Keratinocyte (primary cell): ENCODE data around the gene MYOT. TPM values are rescaled to one million over a fixed set of nuclear protein-coding genes. Genes with fewer than 3 reads are reported as not detected.

Experiments
- DNase-seq: peaks from one replicate; pipeline ENCODE4 v3.0.0-alpha.2; 2011; ENCODE audit warnings: low read depth, missing footprints, low spot score
- FAIRE-seq: peaks from 2 replicates; lab custom pipeline; 2011; peaks lifted over from hg19 to GRCh38; lab: Jason Lieb, UNC
- H2AFZ ChIP-seq: 2 replicates; pipeline ENCODE4 v1.6.0; 2012; ENCODE audit warnings: low read length, control low read depth, inconsistent platforms; ENCODE audit not compliant: control insufficient read depth
- H3K27ac ChIP-seq: 2 replicates; pipeline ENCODE4 v1.5.1; 2011; ENCODE audit warnings: low read length; ENCODE audit not compliant: control insufficient read depth, insufficient read depth
- H3K27me3 ChIP-seq: 3 replicates; pipeline ENCODE4 v1.6.0; 2011; ENCODE audit warnings: low read length; ENCODE audit not compliant: control insufficient read depth, insufficient read depth; ENCODE audit errors: extremely low read depth
- H3K36me3 ChIP-seq, 2 experiments: 2 replicates in 1 of 2; 3 replicates in 1 of 2; pipeline ENCODE4 v1.5.1; 2011; ENCODE audit warnings: low read length in 2 of 2, mild to moderate bottlenecking in 1 of 2; ENCODE audit not compliant: control insufficient read depth in 2 of 2, insufficient read depth in 2 of 2; ENCODE audit errors: extremely low read depth in 1 of 2
- H3K4me1 ChIP-seq: 3 replicates; pipeline ENCODE4 v1.5.1; 2011; ENCODE audit warnings: low read length; ENCODE audit not compliant: control insufficient read depth, insufficient read depth; ENCODE audit errors: extremely low read depth
- H3K4me2 ChIP-seq: 3 replicates; pipeline ENCODE4 v1.6.0; 2011; ENCODE audit warnings: low read depth, low read length; ENCODE audit not compliant: control insufficient read depth, insufficient read depth; ENCODE audit errors: extremely low read depth
- H3K4me3 ChIP-seq, 3 experiments: fragments of 200-600 bp in 1 of 3; sonication (generic) in 1 of 3; 2 replicates in 2 of 3; 3 replicates in 1 of 3; pipeline ENCODE4 v1.5.1; 2011 to 2016; ENCODE audit warnings: low read length in 3 of 3, mild to moderate bottlenecking in 3 of 3, control low read depth in 2 of 3, inconsistent platforms in 1 of 3, low read depth in 1 of 3, mixed read lengths in 1 of 3, mixed run types in 1 of 3, moderate library complexity in 1 of 3; ENCODE audit not compliant: control insufficient read depth in 2 of 3, insufficient read depth in 2 of 3; ENCODE audit errors: extremely low read depth in 1 of 3
- H3K79me2 ChIP-seq: 2 replicates; pipeline ENCODE4 v1.6.0; 2012; ENCODE audit warnings: low read length; ENCODE audit not compliant: control insufficient read depth, insufficient read depth
- H3K9ac ChIP-seq: 3 replicates; pipeline ENCODE4 v1.6.0; 2011; ENCODE audit warnings: low read length; ENCODE audit not compliant: control insufficient read depth, insufficient read depth; ENCODE audit errors: extremely low read depth
- H3K9me1 ChIP-seq: 3 replicates; pipeline ENCODE4 v1.6.0; 2011; ENCODE audit warnings: low read length; ENCODE audit not compliant: control insufficient read depth, insufficient read depth; ENCODE audit errors: extremely low read depth
- H3K9me3 ChIP-seq: 2 replicates; pipeline ENCODE4 v1.5.1; 2012; ENCODE audit warnings: low read depth, low read length; ENCODE audit not compliant: control insufficient read depth
- H4K20me1 ChIP-seq: 3 replicates; pipeline ENCODE4 v1.6.0; 2011; ENCODE audit warnings: low read length; ENCODE audit not compliant: control insufficient read depth, insufficient read depth; ENCODE audit errors: extremely low read depth
- EZH2 ChIP-seq: IDR thresholded peaks from one replicate; pipeline ENCODE4 v1.6.1; 2012; ENCODE audit warnings: inconsistent platforms, mild to moderate bottlenecking, low read length, moderate library complexity
- dilution Hi-C: fragments of 300-500 bp; cut with MboI; formaldehyde crosslinking; loops from one replicate; pipeline ENCODE4 v1.7.0; 2020; ENCODE audit warnings: low sequenced_read_pairs; ENCODE audit not compliant: extremely low pct_ligation_motif_present
- polyA plus RNA-seq, 5 experiments: library from polyadenylated mRNA; depleted of rRNA in 3 of 5; stranded (reverse) in 3 of 5; stranded (forward) in 1 of 5; unstranded in 1 of 5; fragments of >200 nt; gene quantifications; 1 replicate in 1 of 5; 2 replicates in 3 of 5; 3 replicates in 1 of 5; pipeline versions ENCODE4 v1.2.1 to v1.2.3, GENCODE V29; 2011 to 2012; ENCODE audit warnings: missing spikeins in 2 of 5, low read depth in 1 of 5, low replicate concordance in 1 of 5
- TF ChIP-seq, protein P1 (sequence below), 3 experiments: IDR thresholded peaks in 1 of 3; conservative IDR thresholded peaks in 1 of 3; optimal IDR thresholded peaks in 1 of 3; 2 replicates in 2 of 3; 3 replicates in 1 of 3; pipeline versions ENCODE3 to v1.5.1; 2011; ENCODE audit warnings: low read length in 3 of 3, mild to moderate bottlenecking in 3 of 3, moderate library complexity in 2 of 3, control low read depth in 1 of 3, inconsistent platforms in 1 of 3; ENCODE audit not compliant: insufficient read depth in 2 of 3; ENCODE audit errors: extremely low read depth in 1 of 3

The MYOT gene
- polyA plus RNA-seq, 1 donor (not counting 4 experiments of a cell fraction or from before 2014, with no cell fraction given) = 0.55 TPM

DNA sequence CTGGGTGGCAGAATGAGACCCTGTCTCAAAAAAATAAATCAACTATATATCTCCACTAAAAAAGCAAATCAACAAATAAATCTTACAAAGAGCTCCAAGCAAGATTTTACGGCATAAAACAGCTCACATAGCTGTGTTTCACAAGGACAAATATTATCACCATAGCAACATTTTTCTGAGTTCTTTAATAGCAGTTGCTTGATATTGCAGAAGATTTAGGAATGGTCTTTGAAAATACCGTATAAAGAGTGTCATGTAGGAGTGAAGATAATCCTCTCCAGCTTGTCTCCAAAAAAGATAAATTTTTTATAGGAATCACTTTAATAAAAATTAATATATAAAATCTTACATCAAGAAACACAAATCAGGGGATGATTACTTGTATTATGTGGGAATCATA lies 36.6 kb upstream of the MYOT start:
- Histone ChIP-seq H3K79me2 (no peaks in the 10 kb centered on the region), H3K27me3 (no peaks in the 10 kb centered on the region), H3K9ac (no peak overlapping the region), H3K36me3 (no peaks in the 10 kb centered on the region), H3K9me1 (no peaks in the 10 kb centered on the region), H3K4me1 (peaks cover 18% of the 10 kb centered on the region), H3K9me3 (no peaks in the 10 kb centered on the region), H3K4me2 (no peak overlapping the region), H3K4me3 (no peak overlapping the region), H2AFZ (no peak overlapping the region), H3K27ac (no peak overlapping the region), H4K20me1 (no peaks in the 10 kb centered on the region)
- TF ChIP-seq, protein P1, sequence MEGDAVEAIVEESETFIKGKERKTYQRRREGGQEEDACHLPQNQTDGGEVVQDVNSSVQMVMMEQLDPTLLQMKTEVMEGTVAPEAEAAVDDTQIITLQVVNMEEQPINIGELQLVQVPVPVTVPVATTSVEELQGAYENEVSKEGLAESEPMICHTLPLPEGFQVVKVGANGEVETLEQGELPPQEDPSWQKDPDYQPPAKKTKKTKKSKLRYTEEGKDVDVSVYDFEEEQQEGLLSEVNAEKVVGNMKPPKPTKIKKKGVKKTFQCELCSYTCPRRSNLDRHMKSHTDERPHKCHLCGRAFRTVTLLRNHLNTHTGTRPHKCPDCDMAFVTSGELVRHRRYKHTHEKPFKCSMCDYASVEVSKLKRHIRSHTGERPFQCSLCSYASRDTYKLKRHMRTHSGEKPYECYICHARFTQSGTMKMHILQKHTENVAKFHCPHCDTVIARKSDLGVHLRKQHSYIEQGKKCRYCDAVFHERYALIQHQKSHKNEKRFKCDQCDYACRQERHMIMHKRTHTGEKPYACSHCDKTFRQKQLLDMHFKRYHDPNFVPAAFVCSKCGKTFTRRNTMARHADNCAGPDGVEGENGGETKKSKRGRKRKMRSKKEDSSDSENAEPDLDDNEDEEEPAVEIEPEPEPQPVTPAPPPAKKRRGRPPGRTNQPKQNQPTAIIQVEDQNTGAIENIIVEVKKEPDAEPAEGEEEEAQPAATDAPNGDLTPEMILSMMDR (optimal IDR thresholded peaks at IDR 0.05 in 1 of 3, IDR thresholded peaks at IDR 0.05 in 1 of 3, conservative IDR thresholded peaks at IDR 0.05 in 1 of 3; ENCODE audit: extremely low read depth in 1 of 3, insufficient read depth in 2 of 3, low read length in 3 of 3) = no peak
- TF ChIP-seq EZH2 = no peak
- FAIRE-seq = no peak
- DNase-seq = no peak
- dilution Hi-C loops = no loop called here

DNA sequence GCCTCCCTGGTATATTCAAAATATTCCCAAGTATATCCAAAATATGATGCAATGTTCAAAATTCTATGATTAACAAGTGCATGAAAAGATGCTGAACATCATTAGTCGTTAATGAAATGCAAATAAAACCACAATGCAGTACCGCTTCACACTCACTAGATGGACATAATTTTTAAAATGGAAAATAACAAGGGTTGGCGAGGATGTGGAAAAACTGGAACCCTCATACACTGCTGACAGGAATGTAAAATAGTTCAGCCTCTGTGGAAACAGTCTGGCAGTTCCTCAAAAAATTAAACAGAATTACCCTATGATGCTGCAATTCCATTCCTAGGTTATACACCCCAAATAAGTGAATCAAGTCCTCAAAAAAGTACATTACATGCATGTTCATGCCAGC lies 36.1 kb upstream of the MYOT start:
- dilution Hi-C loops = no loop called here
- Histone ChIP-seq H3K36me3 (no peaks in the 10 kb centered on the region), H3K4me3 (no peak overlapping the region), H3K4me1 (peaks cover 18% of the 10 kb centered on the region), H3K4me2 (no peak overlapping the region), H3K9ac (no peak overlapping the region), H3K9me1 (no peaks in the 10 kb centered on the region), H3K9me3 (no peaks in the 10 kb centered on the region), H3K79me2 (no peaks in the 10 kb centered on the region), H3K27me3 (no peaks in the 10 kb centered on the region), H4K20me1 (no peaks in the 10 kb centered on the region), H3K27ac (no peak overlapping the region), H2AFZ (no peak overlapping the region)
- peak; percentile 9 for FAIRE-seq
- no peak for TF ChIP-seq EZH2
- TF ChIP-seq, protein P1 (optimal IDR thresholded peaks at IDR 0.05 in 1 of 3, IDR thresholded peaks at IDR 0.05 in 1 of 3, conservative IDR thresholded peaks at IDR 0.05 in 1 of 3; ENCODE audit: extremely low read depth in 1 of 3, insufficient read depth in 2 of 3, low read length in 3 of 3) = peak in 1 of 3 experiments; percentile 8
- DNase-seq = no peak
